Fibroblast of lung (primary cell): Measurements from ENCODE around the gene TP53AIP1. TPM values are rescaled to one million over a fixed set of nuclear protein-coding genes. Genes with fewer than 3 reads are reported as not detected.

Experiments used
- DNase-seq, 2 donors: peaks; one replicate each; pipeline versions ENCODE4 v3.0.0 to v3.0.0-alpha.2; 2010; ENCODE audit warnings: low read depth in 2 of 2
- H2AFZ ChIP-seq: 2 replicates; pipeline ENCODE4 v1.5.1; 2012; ENCODE audit warnings: low read length, control low read depth, inconsistent platforms
- H3K27ac ChIP-seq: 2 replicates; pipeline ENCODE4 v1.5.1; 2011; ENCODE audit warnings: low read length, control low read depth; ENCODE audit not compliant: insufficient read depth
- H3K27me3 ChIP-seq: 2 replicates; pipeline ENCODE4 v1.5.1; 2011; ENCODE audit warnings: mild to moderate bottlenecking, low read length; ENCODE audit not compliant: control insufficient read depth, insufficient read depth
- H3K36me3 ChIP-seq: 2 replicates; pipeline ENCODE4 v1.5.1; 2011; ENCODE audit warnings: low read length; ENCODE audit not compliant: control insufficient read depth, insufficient read depth
- H3K4me1 ChIP-seq: 2 replicates; pipeline ENCODE4 v1.5.1; 2011; ENCODE audit warnings: low read length; ENCODE audit not compliant: control insufficient read depth, insufficient read depth; ENCODE audit errors: extremely low read depth
- H3K4me2 ChIP-seq: 2 replicates; pipeline ENCODE4 v1.5.1; 2011; ENCODE audit warnings: low read length, control low read depth; ENCODE audit not compliant: insufficient read depth; ENCODE audit errors: extremely low read depth
- H3K4me3 ChIP-seq, 4 experiments: fragments of 200-600 bp in 1 of 4; sonication (generic) in 1 of 4; replicated peaks in 1 of 4; 2 replicates each; pipeline ENCODE4 v1.5.1; 2011 to 2016; ENCODE audit warnings: low read length in 4 of 4, low read depth in 3 of 4, mild to moderate bottlenecking in 3 of 4, control low read depth in 2 of 4, inconsistent platforms in 1 of 4, mixed read lengths in 1 of 4; ENCODE audit not compliant: insufficient read depth in 1 of 4; ENCODE audit errors: control extremely low read depth in 1 of 4
- H3K79me2 ChIP-seq: 2 replicates; pipeline ENCODE4 v1.5.1; 2012; ENCODE audit warnings: mild to moderate bottlenecking, low read length, inconsistent platforms; ENCODE audit not compliant: control insufficient read depth, insufficient read depth
- H3K9ac ChIP-seq: 2 replicates; pipeline ENCODE4 v1.5.1; 2011; ENCODE audit warnings: mild to moderate bottlenecking, low read length, control low read depth; ENCODE audit not compliant: insufficient read depth
- H3K9me3 ChIP-seq: 2 replicates; pipeline ENCODE4 v1.5.1; 2012; ENCODE audit warnings: low read depth, low read length; ENCODE audit not compliant: control insufficient read depth, insufficient read depth
- H4K20me1 ChIP-seq: 2 replicates; pipeline ENCODE4 v1.5.1; 2011; ENCODE audit warnings: low read length; ENCODE audit not compliant: control insufficient read depth, insufficient read depth; ENCODE audit errors: extremely low read depth
- CTCF ChIP-seq, 2 donors: IDR thresholded peaks in 1 of 2; conservative IDR thresholded peaks in 1 of 2; 1 replicate in 1 of 2; 2 replicates in 1 of 2; pipeline ENCODE4 v1.5.1; 2011 to 2012; ENCODE audit warnings: low read length in 2 of 2, control low read depth in 1 of 2, inconsistent platforms in 1 of 2, low read depth in 1 of 2, mild to moderate bottlenecking in 1 of 2
- EZH2 ChIP-seq: IDR thresholded peaks from 2 replicates; pipeline ENCODE4 v1.5.1; 2012; ENCODE audit warnings: low read length, control low read depth, mild to moderate bottlenecking; ENCODE audit errors: missing control alignments
- polyA plus RNA-seq, 2 donors: library from polyadenylated mRNA; depleted of rRNA in 1 of 2; stranded (reverse) in 1 of 2; unstranded in 1 of 2; fragments of >200 nt; gene quantifications; 2 replicates each; pipeline ENCODE4 v1.2.1, GENCODE V29; 2011 to 2012; ENCODE audit warnings: missing spikeins in 1 of 2
- total RNA-seq: library from RNA; depleted of rRNA; stranded (reverse); fragments of >200 nt; gene quantifications from 2 replicates; pipeline ENCODE4 v1.2.1, GENCODE V29; 2014

TP53AIP1 gene
- total and polyA plus RNA-seq, 2 donors (not counting 1 experiment from before 2014, with no cell fraction given): not detected

- Histone ChIP-seq H3K4me1 (peaks cover 19% of the 10 kb centered on the region), H3K27me3 (no peaks in the 10 kb centered on the region), H2AFZ (no peak overlapping the region), H3K4me3 (no peak overlapping the region), H4K20me1 (no peaks in the 10 kb centered on the region), H3K27ac (no peak overlapping the region), H3K4me2 (no peak overlapping the region), H3K36me3 (no peaks in the 10 kb centered on the region), H3K9me3 (no peaks in the 10 kb centered on the region), H3K79me2 (no peaks in the 10 kb centered on the region), H3K9ac (no peak overlapping the region)
- TF ChIP-seq CTCF (conservative IDR thresholded peaks at IDR 0.05 in 1 of 2, IDR thresholded peaks at IDR 0.05 in 1 of 2; ENCODE audit: low read depth in 1 of 2, low read length in 2 of 2) (no peak), EZH2 (no peak)
- peak; percentile 67 to 84 for DNase-seq
Observed at GRCh38 chr11:128902515-128903066, 40.1 kb downstream of the TP53AIP1 start.

GRCh38 chr11:128901653-128902514, 40.8 kb downstream of the TP53AIP1 start:
- no peak overlapping the region for H3K27ac ChIP-seq
- no peaks in the 10 kb centered on the region for H4K20me1 ChIP-seq
- no peak overlapping the region for H3K9ac ChIP-seq
- H2AFZ ChIP-seq: no peak overlapping the region
- H3K79me2 ChIP-seq: no peaks in the 10 kb centered on the region
- no peak for TF ChIP-seq EZH2
- no peak for TF ChIP-seq CTCF (conservative IDR thresholded peaks at IDR 0.05 in 1 of 2, IDR thresholded peaks at IDR 0.05 in 1 of 2; ENCODE audit: low read depth in 1 of 2, low read length in 2 of 2)
- H3K36me3 ChIP-seq: no peaks in the 10 kb centered on the region
- H3K4me1 ChIP-seq: peaks cover 19% of the 10 kb centered on the region
- H3K9me3 ChIP-seq: no peaks in the 10 kb centered on the region
- H3K4me2 ChIP-seq: no peak overlapping the region
- DNase-seq: no peak
- no peaks in the 10 kb centered on the region for H3K27me3 ChIP-seq
- no peak overlapping the region for H3K4me3 ChIP-seq

- Histone ChIP-seq H3K36me3 (no peaks in the 10 kb centered on the region), H3K9ac (no peak overlapping the region), H3K9me3 (no peaks in the 10 kb centered on the region), H3K79me2 (no peaks in the 10 kb centered on the region), H4K20me1 (no peaks in the 10 kb centered on the region), H3K4me3 (no peak overlapping the region), H3K27ac (no peak overlapping the region), H3K27me3 (no peaks in the 10 kb centered on the region), H2AFZ (no peak overlapping the region), H3K4me1 (peaks cover 14% of the 10 kb centered on the region), H3K4me2 (no peak overlapping the region)
- DNase-seq: no peak
- TF ChIP-seq EZH2 (no peak), CTCF (conservative IDR thresholded peaks at IDR 0.05 in 1 of 2, IDR thresholded peaks at IDR 0.05 in 1 of 2; ENCODE audit: low read depth in 1 of 2, low read length in 2 of 2) (no peak)
Observed at GRCh38 chr11:128900468-128900867, 42.2 kb downstream of the TP53AIP1 start.
